ENCODE measurements around the gene SNUPN.

GRCh38 chr15:75596703-75597345, 28.7 kb downstream of the SNUPN start:
- TF ChIP-seq CTCF (IDR thresholded peaks at IDR 0.05): no peak
- TF ChIP-seq POLR2A (IDR thresholded peaks at IDR 0.05): no peak
- TF ChIP-seq EP300 (IDR thresholded peaks at IDR 0.05): no peak
